Ishikawa (cell line): ENCODE data around the gene PCDHGB6.
A peak's percentile ranks its signal among the peaks of the same experiment; 100 is the strongest.

ENCODE experiments used
- CEBPB ChIP-seq: IDR thresholded peaks from 2 replicates; pipeline ENCODE4 v1.6.1; 2012
- CREB1 ChIP-seq: IDR thresholded peaks from 2 replicates; pipeline ENCODE4 v1.6.1; 2012; ENCODE audit warnings: low read depth
- EGR1 ChIP-seq: IDR thresholded peaks from 2 replicates; pipeline ENCODE4 v1.6.1; 2012
- EP300 ChIP-seq: IDR thresholded peaks from 2 replicates; pipeline ENCODE4 v1.6.1; 2012; ENCODE audit warnings: borderline replicate concordance
- FOXM1 ChIP-seq: IDR thresholded peaks from 2 replicates; pipeline ENCODE4 v1.6.1; 2012; ENCODE audit warnings: low read depth, borderline replicate concordance
- MAX ChIP-seq: IDR thresholded peaks from 2 replicates; pipeline ENCODE4 v1.6.1; 2012
- NFIC ChIP-seq: IDR thresholded peaks from 2 replicates; pipeline ENCODE4 v1.6.1; 2012
- RAD21 ChIP-seq: IDR thresholded peaks from 2 replicates; pipeline ENCODE4 v1.6.1; 2012; ENCODE audit warnings: low read depth
- REST ChIP-seq: IDR thresholded peaks from 2 replicates; pipeline ENCODE4 v1.6.1; 2012; ENCODE audit warnings: low read depth, mild to moderate bottlenecking
- TAF1 ChIP-seq: IDR thresholded peaks from 2 replicates; pipeline ENCODE4 v1.6.1; 2012; ENCODE audit warnings: low read depth, mild to moderate bottlenecking
- TCF12 ChIP-seq: IDR thresholded peaks from 2 replicates; pipeline ENCODE4 v1.6.1; 2012; ENCODE audit warnings: low read depth
- TEAD4 ChIP-seq: IDR thresholded peaks from 2 replicates; pipeline ENCODE4 v1.6.1; 2012
- USF1 ChIP-seq: IDR thresholded peaks from 2 replicates; pipeline ENCODE4 v1.6.1; 2012
- YY1 ChIP-seq: IDR thresholded peaks from 2 replicates; pipeline ENCODE4 v1.6.1; 2012; ENCODE audit warnings: low read depth
- ZBTB7A ChIP-seq: IDR thresholded peaks from 2 replicates; pipeline ENCODE4 v1.6.1; 2012; ENCODE audit warnings: low read depth

PCDHGB6 gene

DNA sequence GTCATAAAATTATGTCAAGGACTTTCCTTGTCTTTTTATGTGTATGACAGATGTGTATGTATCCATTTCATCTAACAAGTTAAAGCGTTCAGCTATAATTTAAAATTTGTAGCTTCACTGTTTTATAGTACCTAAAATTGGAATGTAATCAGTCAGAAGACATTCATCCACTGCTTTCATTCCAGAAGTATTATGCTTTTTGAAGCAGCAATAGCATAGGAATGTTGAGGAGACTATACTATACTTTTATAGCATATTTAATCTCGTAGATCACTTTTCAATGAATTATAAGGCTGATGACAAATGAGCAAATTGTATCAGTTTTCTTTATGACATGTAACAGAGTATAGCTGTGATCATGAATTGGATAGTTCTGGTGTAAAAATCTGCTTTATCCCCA lies 29.4 kb downstream of the PCDHGB6 start:
- no peak for TF ChIP-seq TCF12
- no peak for TF ChIP-seq YY1
- no peak for TF ChIP-seq FOXM1
- TF ChIP-seq EP300: no peak
- no peak for TF ChIP-seq MAX
- TF ChIP-seq RAD21: no peak
- no peak for TF ChIP-seq ZBTB7A
- TF ChIP-seq EGR1: no peak
- TF ChIP-seq CEBPB: no peak
- TF ChIP-seq TEAD4: no peak
- TF ChIP-seq CREB1: no peak
- TF ChIP-seq TAF1: no peak
- TF ChIP-seq REST: no peak
- TF ChIP-seq USF1: no peak
- TF ChIP-seq NFIC: no peak

DNA sequence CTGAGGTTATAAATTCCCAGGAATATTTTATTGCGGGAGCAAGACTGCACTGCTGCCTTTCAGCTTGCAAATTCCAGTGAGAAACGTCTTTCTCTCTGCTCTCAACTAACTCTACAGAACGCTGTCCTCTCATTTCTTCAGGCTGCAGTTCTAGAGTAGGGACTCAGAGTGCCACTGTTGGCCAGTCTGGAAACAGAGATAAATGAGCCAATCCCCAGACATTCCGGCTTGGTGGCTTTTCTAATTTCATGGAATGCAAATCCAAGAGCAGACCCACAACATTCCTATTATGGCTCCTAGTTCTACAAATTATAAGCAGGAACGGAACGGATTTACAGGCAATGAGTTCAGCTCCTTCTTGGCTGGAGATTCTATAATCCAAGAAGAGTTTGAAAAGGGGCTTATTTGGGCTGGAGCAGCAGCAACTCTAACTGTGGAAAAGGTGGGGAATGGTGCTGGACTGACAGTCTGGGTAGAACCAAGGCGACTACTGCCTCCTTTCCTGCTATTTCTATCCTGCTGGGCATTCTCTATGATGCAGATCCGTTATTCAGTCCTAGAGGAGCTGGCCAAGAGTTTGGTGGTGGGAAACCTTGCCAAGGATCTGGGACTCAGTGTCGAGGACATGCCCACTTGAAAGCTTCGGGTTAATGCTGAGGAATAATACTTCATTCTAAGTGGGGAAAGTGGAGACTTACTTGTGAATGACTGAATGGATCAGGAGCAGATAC lies 31.8 kb downstream of the PCDHGB6 start:
- TF ChIP-seq USF1 (no peak), RAD21 (peak; percentile 38; the same call in 1 of the 2 replicates)

DNA sequence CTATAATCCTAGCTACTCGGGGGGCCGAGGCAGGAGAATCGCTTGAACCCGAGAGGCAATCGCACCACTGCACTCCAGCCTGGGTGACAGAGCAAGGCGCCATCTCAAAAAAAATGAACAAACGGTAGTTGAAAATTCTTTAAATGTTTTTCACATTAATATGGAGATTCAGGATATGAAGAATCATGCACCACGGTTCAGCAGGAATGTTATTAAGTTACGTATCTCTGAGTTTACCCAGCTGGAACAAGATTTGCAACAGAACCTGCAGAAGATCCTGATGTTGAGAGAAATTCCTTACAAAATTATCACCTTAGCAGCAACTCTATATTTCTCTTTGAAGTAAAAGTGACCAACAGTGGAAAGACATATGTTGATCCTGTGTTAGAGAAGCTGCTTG lies 32.5 kb downstream of the PCDHGB6 start:
- TF ChIP-seq CREB1 (no peak), ZBTB7A (no peak), TCF12 (no peak), MAX (no peak), FOXM1 (no peak), EGR1 (no peak), EP300 (no peak), NFIC (no peak), RAD21 (no peak), CEBPB (no peak), TAF1 (no peak), REST (no peak), USF1 (no peak), TEAD4 (no peak), YY1 (no peak)

GRCh38 chr5:141441571-141442170 lies 33.9 kb downstream of the PCDHGB6 start:
- TF ChIP-seq FOXM1: no peak
- TF ChIP-seq RAD21: no peak
- TF ChIP-seq TAF1: no peak
- no peak for TF ChIP-seq MAX
- TF ChIP-seq USF1: no peak
- TF ChIP-seq TEAD4: no peak
- no peak for TF ChIP-seq ZBTB7A
- TF ChIP-seq NFIC: no peak
- no peak for TF ChIP-seq EGR1
- TF ChIP-seq CEBPB: no peak
- no peak for TF ChIP-seq EP300
- no peak for TF ChIP-seq YY1
- TF ChIP-seq REST: no peak
